ENCODE data around the gene KLHL20.
"Not testable (repeated sequence)": the region's sequence is repeated elsewhere in the genome, so short reads cannot be mapped to it uniquely, and the experiment has no call there.

KLHL20 gene

GRCh38 chr1:173744651-173745050 is 29.9 kb downstream of the KLHL20 start:
- no peak for DNase-seq (ENCODE audit: low read depth in 3 of 3, low spot score in 1 of 3)

DNA sequence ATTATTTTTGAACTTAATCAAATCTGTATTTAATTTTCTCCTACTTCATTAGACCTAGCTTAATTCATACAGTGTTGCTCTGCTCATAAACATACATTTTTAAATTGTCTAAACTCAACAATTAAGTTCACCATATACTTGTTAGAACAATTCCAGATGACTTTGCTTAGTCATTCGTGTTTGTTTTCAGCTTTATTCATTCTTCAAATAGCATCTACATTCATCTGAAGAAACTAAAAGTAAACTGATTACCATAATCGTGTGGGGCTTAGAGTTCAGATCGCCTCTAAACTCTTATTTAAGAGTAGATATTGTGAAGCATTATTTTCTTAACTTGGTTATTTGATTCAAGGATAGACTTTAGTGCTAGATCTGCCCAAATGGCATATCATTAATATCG is 34.4 kb downstream of the KLHL20 start:
- no peak for DNase-seq (ENCODE audit: low read depth in 3 of 3, low spot score in 1 of 3)

GRCh38 chr1:173753830-173754229 is 39.0 kb downstream of the KLHL20 start:
- no peak for DNase-seq (ENCODE audit: low read depth in 3 of 3, low spot score in 1 of 3)

DNA sequence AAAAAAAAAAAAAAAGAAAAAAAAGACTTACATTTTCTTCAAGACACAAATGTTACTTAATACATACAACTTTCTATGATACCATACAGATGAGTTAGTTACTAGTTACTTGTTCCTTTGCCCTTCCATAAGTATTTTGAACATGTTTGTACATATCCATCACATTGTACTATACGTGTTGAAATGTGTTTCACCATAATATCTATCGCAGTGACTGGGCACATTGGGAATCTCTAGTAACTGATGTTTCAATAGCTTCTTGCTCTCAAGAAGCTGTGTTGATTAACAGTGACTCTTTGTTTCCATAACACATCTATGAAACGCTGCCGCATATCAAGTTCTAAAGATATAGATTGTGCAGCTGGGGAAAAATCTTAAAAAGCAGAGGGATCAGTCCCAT is 42.9 kb downstream of the KLHL20 start:
- DNase-seq (ENCODE audit: low read depth in 3 of 3, low spot score in 1 of 3), result no peak

- no peak for DNase-seq (ENCODE audit: low read depth in 3 of 3, low spot score in 1 of 3)
Measured at GRCh38 chr1:173758110-173758509, 43.3 kb downstream of the KLHL20 start.

GRCh38 chr1:173758980-173759379 is 44.2 kb downstream of the KLHL20 start:
- no peak for DNase-seq (ENCODE audit: low read depth in 3 of 3, low spot score in 1 of 3)

- not testable (repeated sequence) for DNase-seq (ENCODE audit: low read depth in 3 of 3, low spot score in 1 of 3)
Measured at GRCh38 chr1:173764331-173764730, 49.5 kb downstream of the KLHL20 start.

DNA sequence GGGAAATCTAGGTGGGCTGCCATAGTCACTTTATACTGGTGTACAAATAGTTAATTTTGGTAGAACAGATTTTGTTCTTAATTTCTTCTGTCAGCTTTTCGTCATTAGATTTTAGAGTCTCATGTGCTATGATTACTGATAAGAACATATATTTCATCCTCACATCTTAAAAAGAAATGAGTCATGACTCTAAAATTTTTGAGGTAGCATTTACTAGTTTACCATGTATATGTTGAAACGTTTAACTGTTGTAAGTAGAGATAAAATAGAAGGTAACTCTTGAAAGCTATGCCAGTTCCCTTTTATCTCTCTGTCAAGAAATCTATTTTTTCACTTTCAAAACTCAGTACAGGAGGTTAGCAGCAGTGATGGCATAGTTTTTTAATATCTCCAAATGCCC is 53.4 kb downstream of the KLHL20 start:
- DNase-seq (ENCODE audit: low read depth in 3 of 3, low spot score in 1 of 3), result no peak

DNA sequence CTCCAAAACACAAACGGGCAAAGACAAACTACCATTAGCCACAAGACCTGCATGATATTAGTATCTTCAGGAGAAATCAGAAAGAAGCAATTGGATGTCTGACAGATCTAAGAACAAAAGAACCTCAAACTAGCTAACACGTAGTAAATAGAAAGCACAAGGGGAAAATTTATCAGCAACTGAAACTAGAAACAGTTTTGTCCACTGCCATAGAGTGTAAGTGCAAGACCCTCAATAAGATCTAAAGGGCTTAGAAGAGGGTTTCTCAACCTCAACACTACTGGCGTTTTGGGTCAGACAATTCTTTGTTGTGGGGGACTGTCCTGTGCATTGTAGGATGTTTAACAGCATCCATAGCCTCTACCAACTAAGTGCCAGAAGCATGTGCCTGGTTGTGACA is 54.0 kb downstream of the KLHL20 start:
- no peak for DNase-seq (ENCODE audit: low read depth in 3 of 3, low spot score in 1 of 3)

- DNase-seq (ENCODE audit: low read depth in 3 of 3, low spot score in 1 of 3), result not testable (repeated sequence)
Measured at GRCh38 chr1:173770330-173770729, 55.5 kb downstream of the KLHL20 start.

DNA sequence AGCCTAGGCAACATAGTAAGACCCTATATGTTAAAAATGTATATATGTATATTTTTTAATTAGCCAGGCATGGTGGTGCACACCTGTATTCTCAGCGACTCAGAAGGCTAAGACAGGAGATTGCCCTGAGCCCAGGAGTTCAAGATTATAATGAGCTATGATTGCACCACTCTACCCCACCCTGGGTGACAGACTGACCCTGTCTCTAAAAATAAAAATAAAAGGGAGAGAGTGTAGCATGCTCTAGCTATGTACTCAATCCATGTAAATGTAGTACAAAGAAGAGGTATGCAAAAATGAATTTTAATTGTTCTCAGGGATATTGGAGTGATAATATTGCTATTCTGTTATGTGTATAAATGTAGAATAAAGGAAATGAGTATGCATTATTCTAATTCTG is 56.8 kb downstream of the KLHL20 start:
- DNase-seq (ENCODE audit: low read depth in 3 of 3, low spot score in 1 of 3), result no peak

- no peak for DNase-seq (ENCODE audit: low read depth in 3 of 3, low spot score in 1 of 3)
Measured at GRCh38 chr1:173775578-173776226, 60.9 kb downstream of the KLHL20 start.

GRCh38 chr1:173779936-173780335 is 65.2 kb downstream of the KLHL20 start:
- no peak for DNase-seq (ENCODE audit: low read depth in 3 of 3, low spot score in 1 of 3)

GRCh38 chr1:173784997-173785396 is 70.2 kb downstream of the KLHL20 start:
- no peak for DNase-seq (ENCODE audit: low read depth in 3 of 3, low spot score in 1 of 3)

DNA sequence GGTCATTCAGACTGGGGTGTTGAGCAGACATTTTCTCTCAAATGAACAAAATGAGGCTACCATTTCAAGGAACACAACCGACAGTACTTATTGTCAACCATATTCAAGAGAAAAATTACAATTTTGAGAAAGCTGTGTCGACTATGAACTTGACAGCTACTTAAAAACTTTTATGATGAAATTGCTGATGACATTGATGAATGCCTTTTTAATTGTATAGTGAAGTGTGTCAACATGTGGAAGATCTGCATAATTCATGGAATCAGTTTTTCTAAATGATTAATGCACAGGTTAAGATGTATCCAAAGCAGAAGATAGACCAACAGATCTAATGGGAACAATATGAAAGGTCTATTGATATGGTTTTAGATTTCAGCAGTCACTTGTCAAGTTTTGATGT is 75.1 kb downstream of the KLHL20 start:
- no peak for DNase-seq (ENCODE audit: low read depth in 3 of 3, low spot score in 1 of 3)

DNA sequence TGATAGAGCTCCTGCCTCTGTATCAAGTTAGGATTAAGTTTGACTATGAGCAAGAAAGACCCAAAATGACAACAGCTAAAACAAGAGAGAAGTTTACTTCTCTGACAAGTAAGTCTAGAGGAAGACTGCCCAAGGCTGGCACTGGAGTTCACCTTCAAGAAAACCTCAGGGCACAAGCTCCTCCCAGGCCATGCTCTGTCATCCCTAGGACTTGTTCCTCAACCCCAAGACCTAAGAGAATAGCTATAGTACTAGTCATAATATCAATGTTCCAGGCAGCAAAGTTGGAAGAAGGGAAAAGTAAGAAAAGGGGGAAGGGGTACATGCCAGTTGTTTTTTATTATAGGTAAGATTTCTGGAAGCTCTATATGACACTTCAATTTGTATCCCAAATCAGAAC is 83.3 kb downstream of the KLHL20 start:
- no peak for DNase-seq (ENCODE audit: low read depth in 3 of 3, low spot score in 1 of 3)

DNA sequence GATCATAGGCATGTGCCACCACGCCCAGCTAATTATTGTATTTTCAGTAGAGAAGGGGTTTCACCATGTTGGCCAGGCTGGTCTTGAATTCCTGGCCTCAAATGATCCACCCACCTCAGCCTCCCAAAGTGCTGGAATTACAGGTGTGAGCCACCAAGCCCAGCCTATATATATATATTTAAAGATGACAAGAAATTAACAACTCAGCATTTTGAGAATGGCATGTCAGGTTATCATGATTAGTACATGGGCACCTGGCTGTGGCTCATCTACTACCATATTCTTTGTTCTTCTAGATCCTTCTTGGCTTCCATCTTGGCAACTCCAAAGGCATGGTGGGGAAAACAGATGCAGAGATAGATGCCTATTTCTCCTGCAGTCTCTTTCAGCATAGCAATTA is 85.2 kb downstream of the KLHL20 start:
- not testable (repeated sequence) for DNase-seq (ENCODE audit: low read depth in 3 of 3, low spot score in 1 of 3)

DNA sequence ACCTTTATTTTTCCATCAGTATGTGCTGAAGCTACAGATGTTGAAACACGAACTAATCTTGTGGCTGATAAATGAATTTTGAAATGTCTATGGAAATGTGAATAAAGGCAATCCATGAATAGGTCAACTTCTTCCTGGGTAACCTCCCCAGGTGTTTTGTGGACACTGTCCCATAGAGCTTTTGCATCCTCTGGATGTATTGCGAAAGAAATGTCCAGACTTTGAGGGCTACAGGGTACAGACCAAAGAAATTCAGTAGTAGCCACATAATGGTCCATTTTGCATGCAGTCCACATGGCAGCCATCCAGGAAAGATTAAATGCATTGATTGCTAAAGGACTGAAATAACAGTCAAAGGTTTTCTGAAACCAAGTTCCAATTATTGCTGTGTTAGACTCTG is 88.2 kb downstream of the KLHL20 start:
- DNase-seq (ENCODE audit: low read depth in 3 of 3, low spot score in 1 of 3), result no peak

DNA sequence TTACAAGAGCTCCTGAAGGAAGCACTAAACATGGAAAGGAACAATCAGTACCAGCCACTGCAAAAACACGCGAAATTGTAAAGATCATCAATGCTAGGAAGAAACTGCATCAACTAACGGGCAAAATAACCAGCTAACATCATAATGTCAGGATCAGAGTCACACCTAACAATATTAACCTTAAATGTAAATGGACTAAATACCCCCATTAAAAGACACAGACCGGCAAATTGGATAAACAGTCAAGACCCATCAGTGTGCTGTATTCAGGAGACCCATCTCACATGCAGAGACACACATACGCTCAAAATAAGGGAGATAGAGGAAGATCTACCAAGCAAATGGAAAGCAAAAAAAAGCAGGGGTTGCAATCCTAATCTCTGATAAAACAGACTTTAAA is 98.9 kb downstream of the KLHL20 start:
- not testable (repeated sequence) for DNase-seq (ENCODE audit: low read depth in 3 of 3, low spot score in 1 of 3)

GRCh38 chr1:173818459-173818858 is 103.7 kb downstream of the KLHL20 start:
- DNase-seq (ENCODE audit: low read depth in 3 of 3, low spot score in 1 of 3), result no peak

- no peak for DNase-seq (ENCODE audit: low read depth in 3 of 3, low spot score in 1 of 3)
Measured at GRCh38 chr1:173821680-173822079, 106.9 kb downstream of the KLHL20 start.

- no peak for DNase-seq (ENCODE audit: low read depth in 3 of 3, low spot score in 1 of 3)
Measured at GRCh38 chr1:173823781-173824314, 109.1 kb downstream of the KLHL20 start.

Measured in stimulated activated CD4-positive, alpha-beta T cell treated with anti-CD3 and anti-CD28 coated beads, TNF-alpha, amount 100 ng/mL, for 1 hour (primary cell).